HG03103 (cell line): ENCODE results near the gene TWSG1.
"Not testable (repeated sequence)": the region's sequence is repeated elsewhere in the genome, so short reads cannot be mapped to it uniquely, and the experiment has no call there.

Experiments used
- ATAC-seq: cut with Tn5 transposase; IDR thresholded peaks from one replicate; pipeline ENCODE4 v1.9.1; 2021; ENCODE audit warnings: low read depth; ENCODE audit not compliant: unreplicated experiment

The TWSG1 gene

GRCh38 chr18:9446839-9447238 is 112.3 kb downstream of the TWSG1 start:
- ATAC-seq: no peak

- no peak for ATAC-seq
Measured at GRCh38 chr18:9447334-9447733, 112.8 kb downstream of the TWSG1 start.

GRCh38 chr18:9449600-9450414 is 115.2 kb downstream of the TWSG1 start:
- ATAC-seq: no peak

- not testable (repeated sequence) for ATAC-seq
Measured at GRCh38 chr18:9450920-9451319, 116.3 kb downstream of the TWSG1 start.
